ENCODE data around the gene IGFBP6.

Gene IGFBP6

GRCh38 chr12:53051881-53052412, 45.5 kb upstream of the IGFBP6 start:
- DNase-seq, result no peak
- Histone ChIP-seq H3F3A (ENCODE audit: insufficient read depth, low read length) (peaks cover 12% of the 10 kb centered on the region; the same call in 1 of the 2 replicates), H3K4me1 (ENCODE audit: low read length) (0 out of 2 replicates have a peak, but pooled peaks cover 5% of the 10 kb centered on the region), H3K4me3 (ENCODE audit: low read length) (no peak overlapping the region), H3K79me2 (ENCODE audit: low read length) (no peaks in the 10 kb centered on the region), H3K27ac (ENCODE audit: low read length) (no peak overlapping the region), H3K9me3 (replicated peaks; ENCODE audit: insufficient read depth, low read length) (no peaks in the 10 kb centered on the region), H4K20me1 (ENCODE audit: insufficient read depth, low read length) (no peaks in the 10 kb centered on the region), H3K27me3 (replicated peaks; ENCODE audit: insufficient read depth, low read length) (no peaks in the 10 kb centered on the region), H3K36me3 (replicated peaks; ENCODE audit: insufficient read depth, low read length) (no peaks in the 10 kb centered on the region), H3K9me2 (replicated peaks; ENCODE audit: insufficient read depth, low read length) (no peaks in the 10 kb centered on the region), H3K4me2 (ENCODE audit: low read depth, low read length) (no peak overlapping the region), H3K9ac (ENCODE audit: low read length) (no peak overlapping the region), H2AFZ (ENCODE audit: low read length) (no peak overlapping the region)
- TF ChIP-seq, protein P1, sequence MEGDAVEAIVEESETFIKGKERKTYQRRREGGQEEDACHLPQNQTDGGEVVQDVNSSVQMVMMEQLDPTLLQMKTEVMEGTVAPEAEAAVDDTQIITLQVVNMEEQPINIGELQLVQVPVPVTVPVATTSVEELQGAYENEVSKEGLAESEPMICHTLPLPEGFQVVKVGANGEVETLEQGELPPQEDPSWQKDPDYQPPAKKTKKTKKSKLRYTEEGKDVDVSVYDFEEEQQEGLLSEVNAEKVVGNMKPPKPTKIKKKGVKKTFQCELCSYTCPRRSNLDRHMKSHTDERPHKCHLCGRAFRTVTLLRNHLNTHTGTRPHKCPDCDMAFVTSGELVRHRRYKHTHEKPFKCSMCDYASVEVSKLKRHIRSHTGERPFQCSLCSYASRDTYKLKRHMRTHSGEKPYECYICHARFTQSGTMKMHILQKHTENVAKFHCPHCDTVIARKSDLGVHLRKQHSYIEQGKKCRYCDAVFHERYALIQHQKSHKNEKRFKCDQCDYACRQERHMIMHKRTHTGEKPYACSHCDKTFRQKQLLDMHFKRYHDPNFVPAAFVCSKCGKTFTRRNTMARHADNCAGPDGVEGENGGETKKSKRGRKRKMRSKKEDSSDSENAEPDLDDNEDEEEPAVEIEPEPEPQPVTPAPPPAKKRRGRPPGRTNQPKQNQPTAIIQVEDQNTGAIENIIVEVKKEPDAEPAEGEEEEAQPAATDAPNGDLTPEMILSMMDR (IDR thresholded peaks at IDR 0.05; ENCODE audit: low read length), result no peak
- no peak for TF ChIP-seq EZH2phosphoT487 (IDR thresholded peaks at IDR 0.05; ENCODE audit: low read length)
- TF ChIP-seq EZH2 (optimal IDR thresholded peaks at IDR 0.05; ENCODE audit: low read depth, low read length), result no peak

- no peak overlapping the region for H3K4me2 ChIP-seq (ENCODE audit: low read depth, low read length)
- H2AFZ ChIP-seq (ENCODE audit: low read length), result no peak overlapping the region
- no peak for DNase-seq
- no peak overlapping the region for H3K27ac ChIP-seq (ENCODE audit: low read length)
- H3K9me3 ChIP-seq (replicated peaks; ENCODE audit: insufficient read depth, low read length), result no peaks in the 10 kb centered on the region
- no peaks in the 10 kb centered on the region for H3K9me2 ChIP-seq (replicated peaks; ENCODE audit: insufficient read depth, low read length)
- H3K9ac ChIP-seq (ENCODE audit: low read length), result no peak overlapping the region
- no peaks in the 10 kb centered on the region for H4K20me1 ChIP-seq (ENCODE audit: insufficient read depth, low read length)
- no peaks in the 10 kb centered on the region for H3K36me3 ChIP-seq (replicated peaks; ENCODE audit: insufficient read depth, low read length)
- 0 out of 2 replicates have a peak, but pooled peaks cover 5% of the 10 kb centered on the region for H3K4me1 ChIP-seq (ENCODE audit: low read length)
- no peaks in the 10 kb centered on the region for H3K79me2 ChIP-seq (ENCODE audit: low read length)
- H3K27me3 ChIP-seq (replicated peaks; ENCODE audit: insufficient read depth, low read length), result no peaks in the 10 kb centered on the region
- H3K4me3 ChIP-seq (ENCODE audit: low read length), result no peak overlapping the region
- no peak for TF ChIP-seq EZH2phosphoT487 (IDR thresholded peaks at IDR 0.05; ENCODE audit: low read length)
- TF ChIP-seq, protein P1 (IDR thresholded peaks at IDR 0.05; ENCODE audit: low read length), result no peak
- no peak for TF ChIP-seq EZH2 (optimal IDR thresholded peaks at IDR 0.05; ENCODE audit: low read depth, low read length)
- H3F3A ChIP-seq (ENCODE audit: insufficient read depth, low read length), result peaks cover 12% of the 10 kb centered on the region; the same call in 1 of the 2 replicates
These were observed 44.8 kb upstream of the IGFBP6 start for GRCh38 chr12:53052419-53053217.

GRCh38 chr12:53053218-53054111, 44.0 kb upstream of the IGFBP6 start:
- DNase-seq, result peak; percentile 73

More at GRCh38 chr12:53053218-53054111, 44.0 kb upstream of the IGFBP6 start:
- H3K9me2 ChIP-seq (replicated peaks; ENCODE audit: insufficient read depth, low read length), result no peaks in the 10 kb centered on the region
- peak overlapping the region; percentile 85 for H3K9ac ChIP-seq (ENCODE audit: low read length)
- peaks cover 12% of the 10 kb centered on the region; the same call in 1 of the 2 replicates for H3F3A ChIP-seq (ENCODE audit: insufficient read depth, low read length)
- H3K9me3 ChIP-seq (replicated peaks; ENCODE audit: insufficient read depth, low read length), result no peaks in the 10 kb centered on the region
- H3K36me3 ChIP-seq (replicated peaks; ENCODE audit: insufficient read depth, low read length), result no peaks in the 10 kb centered on the region
- H2AFZ ChIP-seq (ENCODE audit: low read length), result peak overlapping the region; percentile 93
- H4K20me1 ChIP-seq (ENCODE audit: insufficient read depth, low read length), result no peaks in the 10 kb centered on the region
- H3K79me2 ChIP-seq (ENCODE audit: low read length), result no peaks in the 10 kb centered on the region
- H3K4me2 ChIP-seq (ENCODE audit: low read depth, low read length), result peak overlapping the region; percentile 72
- peak overlapping the region; percentile 95 for H3K4me3 ChIP-seq (ENCODE audit: low read length)
- 0 out of 2 replicates have a peak, but pooled peaks cover 5% of the 10 kb centered on the region for H3K4me1 ChIP-seq (ENCODE audit: low read length)
- no peaks in the 10 kb centered on the region for H3K27me3 ChIP-seq (replicated peaks; ENCODE audit: insufficient read depth, low read length)
- no peak for TF ChIP-seq EZH2 (optimal IDR thresholded peaks at IDR 0.05; ENCODE audit: low read depth, low read length)
- TF ChIP-seq, protein P1 (IDR thresholded peaks at IDR 0.05; ENCODE audit: low read length), result peak; percentile 95
- H3K27ac ChIP-seq (ENCODE audit: low read length), result peak overlapping the region; percentile 88; the same call in 1 of the 2 replicates
